ENCODE data around the gene ULK3.
A peak's percentile ranks its signal among the peaks of the same experiment; 100 is the strongest.

Gene ULK3

DNA sequence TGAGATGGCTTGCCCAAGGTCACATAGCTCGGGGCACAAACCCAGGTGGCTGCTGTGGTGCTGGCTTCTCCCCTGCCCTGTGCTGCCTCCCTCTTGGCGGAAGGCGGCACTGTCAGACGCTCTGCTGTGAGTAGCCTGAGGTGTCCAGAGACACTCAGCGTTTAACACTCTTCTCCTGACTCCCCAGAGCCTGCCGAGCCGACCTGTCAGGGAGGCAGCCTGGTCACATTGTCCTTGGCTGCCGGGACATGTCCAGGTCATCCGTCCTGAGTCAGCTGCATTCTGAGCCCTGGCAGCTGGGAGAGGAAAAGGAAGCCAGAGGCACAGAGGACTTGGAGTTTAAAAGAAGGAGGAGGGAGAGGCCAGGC lies 25.6 kb downstream of the ULK3 start:
- no peaks in the 10 kb centered on the region for H3K9me3 ChIP-seq (ENCODE audit: control insufficient read depth, insufficient read depth, low read depth, low read length)
- POLR2A ChIA-PET, result interaction anchor here (0.7 kb wide), 2 partner anchors 13 to 212 kb away, joined by 3 to 5 read pairs; no protein-coding TSS in a partner anchor
- H3K4me1 ChIP-seq (ENCODE audit: control insufficient read depth, insufficient read depth, low read length), result no peaks in the 10 kb centered on the region
- CTCF ChIA-PET, result interaction anchor here (0.6 to 4.1 kb wide), 7 partner anchors 9 to 133 kb away, joined by 3 to 21 read pairs (median 4); partner anchors contain the start of gene CPLX3
- TF ChIP-seq ZNF335 (tag by site-specific recombination; conservative IDR thresholded peaks at IDR 0.05) (peak; percentile 6), ZNF394 (tag by site-specific recombination; IDR thresholded peaks at IDR 0.05; ENCODE audit: borderline replicate concordance) (0 out of 2 replicates have a peak, but pooled peaks have one; percentile 69), ZNF610 (tag by site-specific recombination; IDR thresholded peaks at IDR 0.05; ENCODE audit: borderline replicate concordance) (no peak), ZNF600 (tag by site-specific recombination; IDR thresholded peaks at IDR 0.05) (0 out of 2 replicates have a peak, but pooled peaks have one; percentile 47), ZNF133 (tag by site-specific recombination; IDR thresholded peaks at IDR 0.05) (no peak), ZSCAN30 (tag by site-specific recombination; IDR thresholded peaks at IDR 0.05) (0 out of 2 replicates have a peak, but pooled peaks have one; percentile 23), ZNF112 (tag by site-specific recombination; IDR thresholded peaks at IDR 0.05) (no peak)
- TF ChIP-seq, protein P1, sequence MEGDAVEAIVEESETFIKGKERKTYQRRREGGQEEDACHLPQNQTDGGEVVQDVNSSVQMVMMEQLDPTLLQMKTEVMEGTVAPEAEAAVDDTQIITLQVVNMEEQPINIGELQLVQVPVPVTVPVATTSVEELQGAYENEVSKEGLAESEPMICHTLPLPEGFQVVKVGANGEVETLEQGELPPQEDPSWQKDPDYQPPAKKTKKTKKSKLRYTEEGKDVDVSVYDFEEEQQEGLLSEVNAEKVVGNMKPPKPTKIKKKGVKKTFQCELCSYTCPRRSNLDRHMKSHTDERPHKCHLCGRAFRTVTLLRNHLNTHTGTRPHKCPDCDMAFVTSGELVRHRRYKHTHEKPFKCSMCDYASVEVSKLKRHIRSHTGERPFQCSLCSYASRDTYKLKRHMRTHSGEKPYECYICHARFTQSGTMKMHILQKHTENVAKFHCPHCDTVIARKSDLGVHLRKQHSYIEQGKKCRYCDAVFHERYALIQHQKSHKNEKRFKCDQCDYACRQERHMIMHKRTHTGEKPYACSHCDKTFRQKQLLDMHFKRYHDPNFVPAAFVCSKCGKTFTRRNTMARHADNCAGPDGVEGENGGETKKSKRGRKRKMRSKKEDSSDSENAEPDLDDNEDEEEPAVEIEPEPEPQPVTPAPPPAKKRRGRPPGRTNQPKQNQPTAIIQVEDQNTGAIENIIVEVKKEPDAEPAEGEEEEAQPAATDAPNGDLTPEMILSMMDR (tag by site-specific recombination; IDR thresholded peaks at IDR 0.05), result peak; percentile 21; the same call in 1 of the 2 replicates
- TF ChIP-seq, protein P2, sequence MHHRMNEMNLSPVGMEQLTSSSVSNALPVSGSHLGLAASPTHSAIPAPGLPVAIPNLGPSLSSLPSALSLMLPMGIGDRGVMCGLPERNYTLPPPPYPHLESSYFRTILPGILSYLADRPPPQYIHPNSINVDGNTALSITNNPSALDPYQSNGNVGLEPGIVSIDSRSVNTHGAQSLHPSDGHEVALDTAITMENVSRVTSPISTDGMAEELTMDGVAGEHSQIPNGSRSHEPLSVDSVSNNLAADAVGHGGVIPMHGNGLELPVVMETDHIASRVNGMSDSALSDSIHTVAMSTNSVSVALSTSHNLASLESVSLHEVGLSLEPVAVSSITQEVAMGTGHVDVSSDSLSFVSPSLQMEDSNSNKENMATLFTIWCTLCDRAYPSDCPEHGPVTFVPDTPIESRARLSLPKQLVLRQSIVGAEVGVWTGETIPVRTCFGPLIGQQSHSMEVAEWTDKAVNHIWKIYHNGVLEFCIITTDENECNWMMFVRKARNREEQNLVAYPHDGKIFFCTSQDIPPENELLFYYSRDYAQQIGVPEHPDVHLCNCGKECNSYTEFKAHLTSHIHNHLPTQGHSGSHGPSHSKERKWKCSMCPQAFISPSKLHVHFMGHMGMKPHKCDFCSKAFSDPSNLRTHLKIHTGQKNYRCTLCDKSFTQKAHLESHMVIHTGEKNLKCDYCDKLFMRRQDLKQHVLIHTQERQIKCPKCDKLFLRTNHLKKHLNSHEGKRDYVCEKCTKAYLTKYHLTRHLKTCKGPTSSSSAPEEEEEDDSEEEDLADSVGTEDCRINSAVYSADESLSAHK (tag by site-specific recombination; IDR thresholded peaks at IDR 0.05), result no peak
- no peak overlapping the region for H3K27ac ChIP-seq (ENCODE audit: extremely low read depth, low read depth, low read length)
- no peaks in the 10 kb centered on the region for H3K36me3 ChIP-seq (ENCODE audit: control insufficient read depth in 2 of 2, insufficient read depth in 1 of 2, low read length in 2 of 2)
- H3K4me3 ChIP-seq (ENCODE audit: low read depth, low read length), result no peak overlapping the region

DNA sequence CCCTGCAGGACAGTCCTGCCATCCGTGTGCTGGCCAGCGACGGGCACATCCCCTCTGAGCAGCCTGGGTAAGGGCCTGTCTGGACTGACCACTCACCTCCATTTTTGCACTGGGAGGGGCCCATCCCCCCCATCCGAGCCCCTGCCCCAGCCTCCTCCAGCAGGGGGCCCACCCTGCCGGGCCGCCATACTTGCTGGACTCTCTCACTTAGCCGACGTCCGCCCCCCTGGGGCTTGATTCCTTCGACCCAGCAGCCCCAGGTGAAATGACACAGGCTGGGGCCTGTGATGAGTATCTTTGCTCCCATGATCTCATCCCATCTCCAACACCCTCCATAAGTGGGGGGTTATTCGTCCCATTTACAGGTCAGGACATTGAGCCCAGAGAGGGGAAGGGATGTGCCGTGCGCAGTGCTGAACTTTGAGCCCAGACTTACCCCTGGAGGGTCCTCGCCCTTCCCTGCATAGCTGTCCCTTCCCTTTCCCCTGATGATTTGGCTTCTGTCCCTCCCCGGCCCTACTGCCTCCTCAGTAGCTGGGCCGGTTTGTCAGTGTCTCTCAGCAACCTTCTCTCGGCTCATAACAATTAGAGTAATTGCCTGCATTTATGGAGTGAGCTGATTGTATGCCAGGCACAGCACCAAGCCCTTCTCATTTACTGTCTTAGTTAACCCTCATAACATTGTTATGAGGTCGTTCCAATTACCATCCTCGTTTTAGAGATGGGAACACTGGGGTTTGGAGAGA lies 26.2 kb downstream of the ULK3 start:
- CTCF ChIA-PET, result interaction anchor here (1.0 to 4.1 kb wide), 4 partner anchors 9 to 47 kb away, joined by 3 to 21 read pairs (median 4); no protein-coding TSS in a partner anchor
- Histone ChIP-seq H3K9me3 (ENCODE audit: control insufficient read depth, insufficient read depth, low read depth, low read length) (no peaks in the 10 kb centered on the region), H3K4me1 (ENCODE audit: control insufficient read depth, insufficient read depth, low read length) (no peaks in the 10 kb centered on the region), H3K4me3 (ENCODE audit: low read depth, low read length) (no peak overlapping the region), H3K36me3 (ENCODE audit: control insufficient read depth in 2 of 2, insufficient read depth in 1 of 2, low read length in 2 of 2) (no peaks in the 10 kb centered on the region), H3K27ac (ENCODE audit: extremely low read depth, low read depth, low read length) (no peak overlapping the region)
- POLR2A ChIA-PET, result no interaction called here
- peak; percentile 81 for TF ChIP-seq ZFP69B (tag by site-specific recombination; IDR thresholded peaks at IDR 0.05)
- TF ChIP-seq ZNF843 (tag by site-specific recombination; IDR thresholded peaks at IDR 0.05), result peak; percentile 57; the same call in 1 of the 2 replicates
- TF ChIP-seq, protein P3, sequence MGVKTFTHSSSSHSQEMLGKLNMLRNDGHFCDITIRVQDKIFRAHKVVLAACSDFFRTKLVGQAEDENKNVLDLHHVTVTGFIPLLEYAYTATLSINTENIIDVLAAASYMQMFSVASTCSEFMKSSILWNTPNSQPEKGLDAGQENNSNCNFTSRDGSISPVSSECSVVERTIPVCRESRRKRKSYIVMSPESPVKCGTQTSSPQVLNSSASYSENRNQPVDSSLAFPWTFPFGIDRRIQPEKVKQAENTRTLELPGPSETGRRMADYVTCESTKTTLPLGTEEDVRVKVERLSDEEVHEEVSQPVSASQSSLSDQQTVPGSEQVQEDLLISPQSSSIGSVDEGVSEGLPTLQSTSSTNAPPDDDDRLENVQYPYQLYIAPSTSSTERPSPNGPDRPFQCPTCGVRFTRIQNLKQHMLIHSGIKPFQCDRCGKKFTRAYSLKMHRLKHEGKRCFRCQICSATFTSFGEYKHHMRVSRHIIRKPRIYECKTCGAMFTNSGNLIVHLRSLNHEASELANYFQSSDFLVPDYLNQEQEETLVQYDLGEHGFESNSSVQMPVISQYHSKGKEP (tag by site-specific recombination; IDR thresholded peaks at IDR 0.05), result peak; percentile 73
- peak; percentile 76 for TF ChIP-seq ZIC2 (tag by site-specific recombination; IDR thresholded peaks at IDR 0.05)
- no peak for TF ChIP-seq ZBTB20 (tag by site-specific recombination; IDR thresholded peaks at IDR 0.05)
- TF ChIP-seq ZNF10 (tag by site-specific recombination; IDR thresholded peaks at IDR 0.05), result peak; percentile 71; the same call in 1 of the 2 replicates
- TF ChIP-seq, protein P4, sequence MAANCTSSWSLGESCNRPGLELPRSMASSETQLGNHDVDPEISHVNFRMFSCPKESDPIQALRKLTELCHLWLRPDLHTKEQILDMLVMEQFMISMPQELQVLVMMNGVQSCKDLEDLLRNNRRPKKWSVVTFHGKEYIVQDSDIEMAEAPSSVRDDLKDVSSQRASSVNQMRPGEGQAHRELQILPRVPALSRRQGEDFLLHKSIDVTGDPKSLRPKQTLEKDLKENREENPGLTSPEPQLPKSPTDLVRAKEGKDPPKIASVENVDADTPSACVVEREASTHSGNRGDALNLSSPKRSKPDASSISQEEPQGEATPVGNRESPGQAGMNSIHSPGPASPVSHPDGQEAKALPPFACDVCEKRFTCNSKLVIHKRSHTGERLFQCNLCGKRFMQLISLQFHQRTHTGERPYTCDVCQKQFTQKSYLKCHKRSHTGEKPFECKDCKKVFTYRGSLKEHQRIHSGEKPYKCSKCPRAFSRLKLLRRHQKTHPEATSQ (tag by site-specific recombination; IDR thresholded peaks at IDR 0.05), result 0 out of 2 replicates have a peak, but pooled peaks have one; percentile 23
- TF ChIP-seq, protein P5, sequence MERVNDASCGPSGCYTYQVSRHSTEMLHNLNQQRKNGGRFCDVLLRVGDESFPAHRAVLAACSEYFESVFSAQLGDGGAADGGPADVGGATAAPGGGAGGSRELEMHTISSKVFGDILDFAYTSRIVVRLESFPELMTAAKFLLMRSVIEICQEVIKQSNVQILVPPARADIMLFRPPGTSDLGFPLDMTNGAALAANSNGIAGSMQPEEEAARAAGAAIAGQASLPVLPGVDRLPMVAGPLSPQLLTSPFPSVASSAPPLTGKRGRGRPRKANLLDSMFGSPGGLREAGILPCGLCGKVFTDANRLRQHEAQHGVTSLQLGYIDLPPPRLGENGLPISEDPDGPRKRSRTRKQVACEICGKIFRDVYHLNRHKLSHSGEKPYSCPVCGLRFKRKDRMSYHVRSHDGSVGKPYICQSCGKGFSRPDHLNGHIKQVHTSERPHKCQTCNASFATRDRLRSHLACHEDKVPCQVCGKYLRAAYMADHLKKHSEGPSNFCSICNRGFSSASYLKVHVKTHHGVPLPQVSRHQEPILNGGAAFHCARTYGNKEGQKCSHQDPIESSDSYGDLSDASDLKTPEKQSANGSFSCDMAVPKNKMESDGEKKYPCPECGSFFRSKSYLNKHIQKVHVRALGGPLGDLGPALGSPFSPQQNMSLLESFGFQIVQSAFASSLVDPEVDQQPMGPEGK (tag by site-specific recombination; IDR thresholded peaks at IDR 0.05), result peak; percentile 52
- no peak for TF ChIP-seq MEIS1 (CRISPR knock-in tag; IDR thresholded peaks at IDR 0.05; ENCODE audit: borderline replicate concordance)
- no peak for TF ChIP-seq ZNF677 (tag by site-specific recombination; IDR thresholded peaks at IDR 0.05)
- TF ChIP-seq, protein P6, sequence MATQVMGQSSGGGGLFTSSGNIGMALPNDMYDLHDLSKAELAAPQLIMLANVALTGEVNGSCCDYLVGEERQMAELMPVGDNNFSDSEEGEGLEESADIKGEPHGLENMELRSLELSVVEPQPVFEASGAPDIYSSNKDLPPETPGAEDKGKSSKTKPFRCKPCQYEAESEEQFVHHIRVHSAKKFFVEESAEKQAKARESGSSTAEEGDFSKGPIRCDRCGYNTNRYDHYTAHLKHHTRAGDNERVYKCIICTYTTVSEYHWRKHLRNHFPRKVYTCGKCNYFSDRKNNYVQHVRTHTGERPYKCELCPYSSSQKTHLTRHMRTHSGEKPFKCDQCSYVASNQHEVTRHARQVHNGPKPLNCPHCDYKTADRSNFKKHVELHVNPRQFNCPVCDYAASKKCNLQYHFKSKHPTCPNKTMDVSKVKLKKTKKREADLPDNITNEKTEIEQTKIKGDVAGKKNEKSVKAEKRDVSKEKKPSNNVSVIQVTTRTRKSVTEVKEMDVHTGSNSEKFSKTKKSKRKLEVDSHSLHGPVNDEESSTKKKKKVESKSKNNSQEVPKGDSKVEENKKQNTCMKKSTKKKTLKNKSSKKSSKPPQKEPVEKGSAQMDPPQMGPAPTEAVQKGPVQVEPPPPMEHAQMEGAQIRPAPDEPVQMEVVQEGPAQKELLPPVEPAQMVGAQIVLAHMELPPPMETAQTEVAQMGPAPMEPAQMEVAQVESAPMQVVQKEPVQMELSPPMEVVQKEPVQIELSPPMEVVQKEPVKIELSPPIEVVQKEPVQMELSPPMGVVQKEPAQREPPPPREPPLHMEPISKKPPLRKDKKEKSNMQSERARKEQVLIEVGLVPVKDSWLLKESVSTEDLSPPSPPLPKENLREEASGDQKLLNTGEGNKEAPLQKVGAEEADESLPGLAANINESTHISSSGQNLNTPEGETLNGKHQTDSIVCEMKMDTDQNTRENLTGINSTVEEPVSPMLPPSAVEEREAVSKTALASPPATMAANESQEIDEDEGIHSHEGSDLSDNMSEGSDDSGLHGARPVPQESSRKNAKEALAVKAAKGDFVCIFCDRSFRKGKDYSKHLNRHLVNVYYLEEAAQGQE (tag by site-specific recombination; IDR thresholded peaks at IDR 0.05), result peak; percentile 46; the same call in 1 of the 2 replicates
